GM19351 (cell line): Measurements from ENCODE around the gene SPEG.

ENCODE experiments used
- ATAC-seq: cut with Tn5 transposase; IDR thresholded peaks from one replicate; pipeline ENCODE4 v1.9.1; 2021; ENCODE audit warnings: mild to moderate bottlenecking, moderate library complexity; ENCODE audit not compliant: unreplicated experiment

Gene SPEG

GRCh38 chr2:219441451-219442255 is 7.0 kb downstream of the SPEG start:
- ATAC-seq = no peak

DNA sequence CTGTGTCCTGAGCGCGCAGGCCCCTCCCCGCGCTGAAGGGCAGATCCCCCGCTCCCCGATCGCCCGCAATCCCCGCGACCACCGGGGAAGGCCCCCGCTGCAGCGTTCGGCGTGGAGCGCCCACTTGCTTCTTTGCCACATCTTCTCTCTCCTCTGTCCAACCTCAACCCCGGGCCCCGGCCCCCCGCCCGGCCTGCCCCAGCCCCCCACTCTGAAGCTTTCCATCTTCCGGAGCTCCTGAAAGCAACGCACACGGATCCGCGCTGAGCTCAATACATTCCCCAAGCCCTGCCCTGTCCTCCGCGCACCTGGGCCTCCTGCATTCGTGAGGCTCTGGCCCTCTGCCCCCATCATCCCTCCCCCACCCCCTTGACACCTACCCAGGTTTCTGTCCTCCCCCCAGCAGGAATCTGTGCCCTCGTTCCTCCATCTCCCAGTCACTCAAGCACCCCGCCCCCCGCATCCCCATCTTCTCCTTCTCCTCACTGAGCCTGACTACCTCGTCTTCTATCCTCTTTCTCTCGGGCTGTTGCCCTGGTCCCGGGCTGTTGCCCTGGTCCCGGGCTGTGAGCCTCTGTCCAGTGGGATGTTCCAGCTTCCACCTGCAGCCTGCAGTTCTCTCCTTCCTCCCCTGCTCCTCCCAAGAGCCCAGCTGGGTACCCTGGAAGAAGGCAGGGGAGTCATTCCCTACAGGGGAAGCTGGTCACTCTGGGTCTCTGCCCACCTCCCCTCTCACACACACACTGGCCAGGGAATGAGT is 7.8 kb downstream of the SPEG start:
- ATAC-seq = no peak

DNA sequence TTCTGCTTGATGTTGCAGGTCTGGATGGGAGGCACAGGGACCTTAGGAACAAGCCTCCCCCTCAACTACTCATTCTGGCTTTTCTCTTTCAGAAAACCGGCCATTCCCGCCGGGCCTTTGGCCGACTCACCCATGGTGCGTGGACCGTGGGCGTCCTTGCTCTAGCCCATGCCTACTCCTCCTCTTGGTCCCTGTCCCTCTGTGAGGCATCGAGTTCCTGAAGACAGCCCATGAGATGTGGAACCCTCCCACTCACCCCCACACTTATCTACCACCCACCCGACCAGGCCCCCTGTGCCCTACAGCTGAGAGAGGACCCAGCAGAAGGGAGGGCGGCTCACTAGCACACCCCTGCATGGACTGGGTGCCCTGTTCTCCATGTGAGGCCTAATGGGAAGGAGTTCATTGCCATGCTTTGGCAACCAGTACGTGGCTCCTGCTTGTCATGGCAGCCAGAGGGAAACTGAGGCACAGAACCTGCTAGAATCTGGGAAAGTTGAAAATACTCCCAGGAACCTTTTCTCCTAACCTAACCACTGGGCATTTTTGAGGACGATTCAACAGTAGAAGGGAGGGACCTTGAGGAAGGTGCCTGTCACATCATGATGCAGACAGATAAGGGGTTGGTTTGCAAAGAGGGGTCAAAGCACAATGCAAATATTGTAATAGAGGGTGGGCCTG is 8.5 kb downstream of the SPEG start:
- no peak for ATAC-seq

DNA sequence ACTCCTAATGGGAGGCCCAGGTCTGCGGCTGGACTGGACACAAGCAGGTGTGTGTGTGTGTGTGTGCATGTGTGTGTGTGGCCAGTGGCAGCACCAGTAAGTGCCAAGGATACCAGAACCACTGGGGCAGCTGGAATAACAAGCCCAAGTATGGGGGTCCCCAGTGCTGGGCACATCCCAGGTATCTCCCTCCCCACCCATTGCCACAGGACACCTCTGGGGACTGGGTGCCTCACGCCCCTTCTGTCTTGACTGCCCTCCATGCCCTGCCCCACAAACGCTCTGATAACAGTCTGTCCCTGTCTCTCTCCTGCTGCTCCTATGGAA is 9.0 kb downstream of the SPEG start:
- ATAC-seq = no peak

- ATAC-seq = no peak
Measured at GRCh38 chr2:219444566-219445091, 10.0 kb downstream of the SPEG start.

- no peak for ATAC-seq
Measured at GRCh38 chr2:219445220-219445640, 10.6 kb downstream of the SPEG start.

DNA sequence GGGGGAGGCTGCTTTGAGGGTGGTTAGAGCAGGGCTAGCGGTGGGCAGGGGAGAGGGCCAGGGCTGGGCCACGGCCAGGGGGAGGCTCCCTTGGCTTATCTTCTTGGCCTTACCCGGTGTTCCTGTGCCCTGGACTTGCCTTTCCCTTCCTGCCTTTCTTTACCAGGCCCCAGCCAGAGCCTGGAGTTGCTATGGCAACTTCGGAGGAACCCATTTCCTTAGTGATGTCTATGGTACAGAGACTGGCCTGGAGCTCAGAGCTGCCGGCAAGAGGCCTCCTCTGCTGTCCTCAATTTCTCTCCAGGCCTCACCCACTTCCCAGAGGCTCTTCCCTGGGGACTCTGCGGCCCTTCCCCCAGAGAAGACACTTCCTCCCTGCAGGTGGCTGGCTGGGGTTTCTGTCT is 11.5 kb downstream of the SPEG start:
- ATAC-seq = no peak

DNA sequence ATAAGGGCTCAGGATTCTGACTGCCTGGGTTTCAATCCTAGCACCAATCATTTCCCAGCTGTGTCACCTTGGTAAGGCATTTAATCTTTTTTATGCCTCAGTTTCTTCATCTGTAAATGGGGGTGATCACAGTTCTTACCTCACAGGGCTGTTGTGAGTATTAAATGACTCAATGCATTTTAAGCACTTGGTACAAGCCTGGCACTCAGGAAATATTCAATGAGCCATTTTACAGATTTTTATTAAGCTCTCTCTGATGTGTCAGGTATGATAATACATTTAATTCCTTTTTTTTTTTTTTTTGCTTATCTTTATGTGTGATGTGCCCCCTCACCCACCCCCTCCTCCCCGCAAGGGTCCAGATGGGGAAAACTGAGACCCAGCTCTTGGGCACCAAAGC is 12.0 kb downstream of the SPEG start:
- ATAC-seq = no peak

GRCh38 chr2:219447242-219448098 is 12.8 kb downstream of the SPEG start:
- no peak for ATAC-seq

GRCh38 chr2:219448099-219448775 is 13.6 kb downstream of the SPEG start:
- ATAC-seq = no peak

DNA sequence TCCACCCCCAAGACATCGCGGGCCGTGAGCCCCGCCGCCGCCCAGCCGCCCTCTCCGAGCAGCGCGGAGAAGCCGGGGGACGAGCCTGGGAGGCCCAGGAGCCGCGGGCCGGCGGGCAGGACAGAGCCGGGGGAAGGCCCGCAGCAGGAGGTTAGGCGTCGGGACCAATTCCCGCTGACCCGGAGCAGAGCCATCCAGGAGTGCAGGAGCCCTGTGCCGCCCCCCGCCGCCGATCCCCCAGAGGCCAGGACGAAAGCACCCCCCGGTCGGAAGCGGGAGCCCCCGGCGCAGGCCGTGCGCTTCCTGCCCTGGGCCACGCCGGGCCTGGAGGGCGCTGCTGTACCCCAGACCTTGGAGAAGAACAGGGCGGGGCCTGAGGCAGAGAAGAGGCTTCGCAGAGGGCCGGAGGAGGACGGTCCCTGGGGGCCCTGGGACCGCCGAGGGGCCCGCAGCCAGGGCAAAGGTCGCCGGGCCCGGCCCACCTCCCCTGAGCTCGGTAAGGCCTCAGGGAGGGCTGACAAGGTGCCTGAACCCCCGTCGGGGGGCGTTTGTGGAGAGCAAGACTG is 14.2 kb downstream of the SPEG start:
- ATAC-seq = no peak

DNA sequence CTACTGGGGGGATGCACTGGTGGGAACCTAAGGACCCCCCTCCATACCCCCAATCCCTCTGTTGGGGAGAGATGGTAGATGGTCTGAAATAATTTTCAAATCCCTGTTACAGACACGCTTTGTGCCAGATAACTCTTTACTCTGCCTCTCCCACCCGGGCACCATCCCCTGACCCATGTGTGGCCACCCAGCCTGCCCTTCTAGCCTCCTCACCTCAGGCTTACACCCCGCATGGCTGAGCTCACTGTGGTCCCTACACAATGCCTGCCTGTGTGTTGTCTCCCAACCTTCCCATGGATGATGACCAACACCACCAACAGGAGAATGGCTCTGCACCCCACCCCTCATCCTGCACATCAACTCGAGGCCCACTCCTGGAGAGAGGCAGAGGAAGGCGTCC is 15.0 kb downstream of the SPEG start:
- no peak for ATAC-seq

DNA sequence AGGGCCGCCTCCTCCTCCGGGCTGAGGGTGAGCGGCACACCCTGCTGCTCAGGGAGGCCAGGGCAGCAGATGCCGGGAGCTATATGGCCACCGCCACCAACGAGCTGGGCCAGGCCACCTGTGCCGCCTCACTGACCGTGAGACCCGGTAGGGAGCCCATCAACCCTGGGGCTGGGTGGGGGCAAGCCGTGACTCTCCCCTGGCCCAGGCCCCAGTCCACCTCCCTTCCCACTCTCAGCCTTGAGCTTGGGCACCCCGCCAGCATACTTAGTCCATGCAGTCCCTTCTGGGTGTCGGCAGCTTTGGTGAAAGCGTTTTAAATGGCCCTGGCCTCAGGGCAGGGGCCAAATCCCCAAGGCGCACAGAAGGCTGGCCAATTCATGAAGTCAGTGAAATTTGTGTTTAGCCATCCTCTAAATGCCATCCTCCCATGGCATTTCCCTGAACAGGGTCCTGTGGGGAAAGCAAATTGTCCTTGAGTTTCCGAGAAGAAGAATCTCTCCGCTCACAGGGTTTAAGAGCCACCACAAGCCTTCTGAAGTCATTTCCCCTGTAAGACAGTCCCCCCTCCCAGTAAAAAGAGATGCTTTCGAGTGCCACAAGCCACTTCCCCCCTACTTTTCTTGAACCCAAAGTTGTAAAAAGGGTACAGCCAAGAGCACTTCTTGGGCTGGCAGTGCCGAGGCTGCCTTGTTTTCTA is 17.2 kb downstream of the SPEG start:
- no peak for ATAC-seq

GRCh38 chr2:219452361-219453317 is 18.0 kb downstream of the SPEG start:
- ATAC-seq = no peak

- no peak for ATAC-seq
Measured at GRCh38 chr2:219453671-219454590, 19.3 kb downstream of the SPEG start.

DNA sequence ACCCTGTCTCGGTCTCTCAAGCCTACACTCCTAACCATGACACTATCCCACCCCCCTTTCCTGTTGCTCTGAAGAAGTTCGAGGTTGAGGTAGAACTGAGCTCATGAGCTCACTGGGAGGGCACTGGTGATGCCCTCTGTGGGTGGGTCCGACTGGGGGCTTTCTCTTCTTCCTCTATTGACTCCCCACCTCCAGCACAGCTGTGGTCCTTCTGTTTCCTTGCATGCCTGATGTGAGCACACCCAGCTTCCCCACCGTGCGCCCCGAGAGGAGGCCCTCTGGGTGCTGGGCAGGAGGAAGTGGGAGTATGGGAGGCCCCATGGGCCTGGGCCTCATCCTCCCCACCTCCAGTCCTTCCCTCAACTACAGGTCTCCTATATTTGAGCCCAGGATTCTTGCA is 20.9 kb downstream of the SPEG start:
- ATAC-seq = no peak

- peak; percentile 65 for ATAC-seq
Measured at GRCh38 chr2:219457784-219458369, 23.2 kb downstream of the SPEG start.
